GM15510 (cell line): ENCODE measurements around the gene PRICKLE3.

Source experiments
- POLR2A ChIP-seq: IDR thresholded peaks from 3 replicates; pipeline ENCODE4 v1.6.1; 2011; ENCODE audit warnings: borderline replicate concordance; ENCODE audit not compliant: insufficient read length; ENCODE audit errors: extremely low read depth

PRICKLE3 gene, protein sequence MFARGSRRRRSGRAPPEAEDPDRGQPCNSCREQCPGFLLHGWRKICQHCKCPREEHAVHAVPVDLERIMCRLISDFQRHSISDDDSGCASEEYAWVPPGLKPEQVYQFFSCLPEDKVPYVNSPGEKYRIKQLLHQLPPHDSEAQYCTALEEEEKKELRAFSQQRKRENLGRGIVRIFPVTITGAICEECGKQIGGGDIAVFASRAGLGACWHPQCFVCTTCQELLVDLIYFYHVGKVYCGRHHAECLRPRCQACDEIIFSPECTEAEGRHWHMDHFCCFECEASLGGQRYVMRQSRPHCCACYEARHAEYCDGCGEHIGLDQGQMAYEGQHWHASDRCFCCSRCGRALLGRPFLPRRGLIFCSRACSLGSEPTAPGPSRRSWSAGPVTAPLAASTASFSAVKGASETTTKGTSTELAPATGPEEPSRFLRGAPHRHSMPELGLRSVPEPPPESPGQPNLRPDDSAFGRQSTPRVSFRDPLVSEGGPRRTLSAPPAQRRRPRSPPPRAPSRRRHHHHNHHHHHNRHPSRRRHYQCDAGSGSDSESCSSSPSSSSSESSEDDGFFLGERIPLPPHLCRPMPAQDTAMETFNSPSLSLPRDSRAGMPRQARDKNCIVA

DNA sequence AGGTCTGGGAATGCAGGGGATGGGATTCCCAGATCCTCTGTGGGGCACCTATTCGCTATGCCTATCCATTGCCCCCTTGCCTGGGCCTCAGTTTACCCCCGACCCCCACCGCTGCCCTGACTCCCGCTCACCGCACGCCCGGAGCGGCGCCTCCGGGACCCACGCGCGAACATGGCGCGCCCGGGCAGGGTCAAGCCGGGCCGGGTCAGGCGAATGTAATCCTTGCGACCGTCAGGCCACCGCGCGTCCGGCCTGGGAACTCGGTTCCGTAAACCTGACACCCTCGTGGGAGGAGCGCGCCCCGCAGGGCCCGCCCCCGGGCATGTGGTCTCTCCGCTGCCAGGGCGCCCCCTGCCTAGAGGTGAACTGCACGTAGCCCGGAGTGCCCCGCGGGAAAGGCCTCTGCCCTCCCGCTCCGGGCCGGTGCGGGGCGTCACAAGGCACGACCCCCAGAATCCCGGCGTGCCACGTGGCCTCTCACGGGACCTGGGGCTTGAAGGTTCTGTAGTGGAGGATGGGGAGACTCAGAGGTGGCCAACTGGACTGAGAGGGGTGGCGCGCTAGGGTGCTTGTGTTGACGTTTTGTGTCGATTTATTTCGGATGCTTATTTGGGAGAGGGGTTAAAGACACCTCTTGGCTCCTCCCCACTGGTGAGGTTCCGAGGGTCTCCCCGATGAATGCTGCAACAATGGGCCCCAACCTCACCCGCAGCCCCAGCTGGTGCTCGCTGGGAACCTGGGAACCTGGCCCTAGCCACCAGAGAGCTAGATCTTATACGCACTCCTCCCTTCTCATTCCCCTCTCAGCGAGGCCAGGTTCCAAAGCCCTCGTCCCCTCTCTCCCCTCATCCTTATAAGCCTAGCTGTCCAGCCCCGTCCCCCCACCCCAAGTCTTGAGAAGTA, at the start of gene PRICKLE3:
Gene PRICKLE3 (minus strand): TSS at position 249 of the 903 bp plus-strand sequence. CDS start 76 bp downstream, at position 173.
- peak; percentile 78 for TF ChIP-seq POLR2A

DNA sequence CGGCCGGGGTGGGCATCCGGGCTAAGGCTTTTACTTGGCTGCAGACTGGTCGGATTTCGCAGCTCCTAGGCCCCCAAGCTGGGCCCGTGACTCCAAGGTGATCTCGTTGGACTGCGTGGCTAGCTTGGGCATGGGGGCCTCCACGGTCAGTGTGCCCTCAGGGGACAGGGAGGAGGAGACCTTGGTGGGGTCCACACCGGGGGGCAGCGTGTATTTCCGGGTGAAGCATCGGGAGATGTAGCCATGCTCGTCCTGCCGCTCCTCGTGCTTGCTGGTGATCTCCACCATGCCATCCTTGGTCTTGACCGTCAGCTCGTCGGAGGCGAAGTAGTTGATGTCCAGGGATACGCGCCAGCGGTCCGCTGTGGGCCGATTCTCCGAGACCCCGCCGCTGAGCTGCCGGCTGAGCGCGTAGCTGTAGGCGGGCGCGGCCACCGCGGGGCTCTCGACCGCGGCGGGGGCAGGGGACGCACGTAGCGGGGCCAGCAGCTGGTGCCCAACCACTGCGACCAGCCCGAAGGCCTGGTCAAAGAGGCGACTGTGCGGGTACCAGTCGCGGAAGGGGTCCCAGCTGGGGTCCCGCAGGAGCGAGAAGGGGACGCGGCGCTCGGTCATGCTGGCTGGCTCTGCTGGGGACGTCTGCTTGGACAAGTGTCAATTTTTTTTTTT, 47.8 kb upstream of the PRICKLE3 start:
- TF ChIP-seq POLR2A, result no peak

DNA sequence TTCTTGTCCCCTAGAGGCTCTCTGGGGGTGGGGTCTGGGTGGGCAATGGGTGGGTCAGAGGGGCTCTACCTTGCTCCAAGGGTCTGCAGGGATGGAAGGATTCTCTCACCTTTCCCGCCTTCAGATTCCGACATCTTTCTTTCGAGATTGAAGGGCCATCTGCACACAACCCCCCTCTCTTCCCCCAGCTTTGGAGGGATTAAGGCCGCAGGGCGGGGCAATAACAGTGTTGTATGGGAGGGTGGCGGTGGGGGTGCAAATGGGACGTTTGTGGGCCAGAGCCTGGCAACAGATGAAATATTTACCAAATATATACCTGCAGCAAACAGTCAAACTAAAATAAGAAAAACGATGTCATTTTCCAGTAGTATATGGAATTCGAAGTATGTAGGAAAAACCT, 47.0 kb upstream of the PRICKLE3 start, which contains the start of gene CACNA1F:
Gene CACNA1F (minus strand): TSS at position 165 of the 400 bp plus-strand sequence. CDS start 31 bp downstream, at position 134.
- no peak for TF ChIP-seq POLR2A

DNA sequence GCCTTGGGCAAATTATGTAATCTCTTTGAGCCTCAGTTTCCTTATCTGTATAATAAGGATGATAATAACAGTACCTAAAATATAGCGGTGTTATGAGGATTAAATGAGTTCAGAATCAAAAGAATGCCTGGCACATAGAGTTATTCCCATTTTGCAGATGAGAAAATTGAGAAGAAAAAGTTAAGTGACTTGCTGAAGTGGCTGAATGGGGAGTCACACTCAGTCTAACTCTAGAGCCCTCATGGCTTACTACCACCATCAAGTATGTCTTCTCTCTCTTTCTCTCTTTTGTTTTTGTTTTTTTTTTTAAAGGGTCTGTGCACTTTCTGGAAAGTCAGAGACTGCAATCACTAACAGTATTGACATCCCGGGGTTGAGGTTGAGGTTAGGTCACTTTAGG, 46.4 kb upstream of the PRICKLE3 start:
- no peak for TF ChIP-seq POLR2A

DNA sequence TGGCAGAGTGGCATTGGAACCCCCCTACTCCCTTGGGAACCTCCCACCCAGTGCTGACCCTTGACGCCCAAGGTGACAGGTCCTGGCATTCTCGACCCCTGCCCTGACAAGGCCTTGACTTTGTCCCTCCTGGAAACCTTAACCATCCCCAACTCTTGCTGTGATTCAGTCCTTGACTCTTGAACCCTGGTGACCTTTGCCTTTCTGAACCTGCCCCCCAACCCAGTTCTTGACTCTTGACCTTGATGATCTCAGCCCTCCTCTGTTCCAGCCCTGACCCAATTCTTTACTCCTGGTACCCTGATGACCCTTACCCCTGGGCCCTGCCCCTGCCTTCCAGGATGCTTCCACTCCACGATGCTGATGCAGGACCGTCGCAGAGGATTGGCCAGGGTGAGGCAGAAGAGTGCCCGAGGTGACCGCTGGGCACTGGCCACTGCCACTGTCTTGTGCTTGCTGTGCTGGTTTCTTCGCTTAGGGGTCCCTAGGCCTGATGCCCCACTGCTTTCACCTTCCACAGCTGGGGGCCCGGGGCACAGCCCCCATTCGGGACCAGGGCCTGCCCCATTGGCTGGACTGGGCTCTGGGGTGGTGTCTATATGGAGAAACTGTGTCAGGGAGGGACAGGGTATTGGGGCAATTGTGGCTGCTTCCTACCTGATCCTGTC, 45.3 kb upstream of the PRICKLE3 start:
- no peak for TF ChIP-seq POLR2A

DNA sequence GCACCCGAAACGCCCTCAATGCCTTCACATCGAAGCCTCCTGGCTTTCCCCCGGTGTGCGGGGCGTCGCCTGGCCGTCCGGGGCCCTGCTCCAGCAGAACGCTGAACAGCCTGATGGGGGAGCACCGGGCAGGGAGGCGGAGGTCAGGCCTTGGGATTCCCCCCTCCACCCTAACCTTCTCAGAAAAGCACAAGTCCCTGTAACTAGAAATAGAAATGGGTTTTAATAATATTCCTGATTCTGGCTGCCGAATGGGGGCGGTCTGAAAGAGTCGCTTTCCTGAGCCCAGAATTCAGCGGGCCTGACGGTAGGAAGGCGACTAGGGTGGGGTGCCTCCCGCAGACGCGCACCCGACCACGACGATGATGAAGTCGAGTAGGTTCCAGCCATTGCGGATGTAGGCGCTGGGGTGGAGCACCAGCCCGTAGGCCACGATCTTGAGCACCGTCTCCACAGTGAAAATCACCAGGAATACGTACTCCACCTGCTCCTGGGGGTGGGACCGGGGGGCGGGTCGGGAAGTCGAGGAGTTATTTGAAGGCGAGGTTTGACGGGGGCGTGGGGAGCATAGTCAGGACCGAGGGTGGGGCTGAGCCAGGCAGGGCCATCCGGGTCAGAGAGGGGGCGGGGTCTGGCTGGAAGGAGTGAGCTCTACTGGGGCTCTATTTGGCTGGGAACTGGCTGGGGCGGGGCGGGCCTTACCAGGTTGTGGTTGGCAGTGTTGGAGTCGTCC, 44.5 kb upstream of the PRICKLE3 start:
- no peak for TF ChIP-seq POLR2A

DNA sequence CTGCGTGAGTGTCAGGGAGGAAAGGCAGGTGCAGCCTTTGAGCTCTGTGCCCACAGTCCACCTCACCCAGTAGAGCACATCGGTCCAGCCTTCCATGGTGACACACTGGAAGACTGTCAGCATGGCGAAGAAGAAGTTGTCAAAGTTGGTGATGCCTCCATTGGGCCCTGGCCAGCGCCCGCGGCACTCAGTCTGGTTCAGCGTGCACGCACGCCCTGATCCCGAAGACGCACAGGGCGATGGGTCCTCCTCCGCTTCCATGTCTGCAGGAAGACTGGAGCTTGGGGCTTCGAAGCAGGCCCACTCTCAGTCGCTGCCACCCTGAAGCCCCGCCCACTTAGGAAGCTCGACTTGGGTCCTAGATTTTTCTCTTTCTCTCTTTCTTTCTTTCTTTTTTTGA, 42.0 kb upstream of the PRICKLE3 start:
- no peak for TF ChIP-seq POLR2A

DNA sequence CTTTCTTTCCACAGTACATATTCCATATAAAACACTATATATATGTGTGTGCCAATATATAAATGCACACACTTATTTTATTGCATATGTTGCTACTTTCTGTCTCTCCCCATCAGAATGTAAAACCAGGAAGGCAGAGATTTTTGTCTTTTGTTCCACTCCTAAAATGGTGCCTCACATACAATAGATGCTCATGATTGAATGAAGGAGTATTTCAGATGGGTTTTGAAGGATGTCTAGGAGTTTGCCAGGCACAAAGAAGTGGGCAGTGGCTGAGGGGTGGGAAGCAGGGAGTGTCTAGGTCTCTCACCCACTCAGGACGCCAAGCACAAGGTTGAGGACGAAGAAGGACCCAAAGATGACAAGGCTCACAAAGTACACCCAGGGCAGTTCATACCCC, 41.6 kb upstream of the PRICKLE3 start:
- no peak for TF ChIP-seq POLR2A

DNA sequence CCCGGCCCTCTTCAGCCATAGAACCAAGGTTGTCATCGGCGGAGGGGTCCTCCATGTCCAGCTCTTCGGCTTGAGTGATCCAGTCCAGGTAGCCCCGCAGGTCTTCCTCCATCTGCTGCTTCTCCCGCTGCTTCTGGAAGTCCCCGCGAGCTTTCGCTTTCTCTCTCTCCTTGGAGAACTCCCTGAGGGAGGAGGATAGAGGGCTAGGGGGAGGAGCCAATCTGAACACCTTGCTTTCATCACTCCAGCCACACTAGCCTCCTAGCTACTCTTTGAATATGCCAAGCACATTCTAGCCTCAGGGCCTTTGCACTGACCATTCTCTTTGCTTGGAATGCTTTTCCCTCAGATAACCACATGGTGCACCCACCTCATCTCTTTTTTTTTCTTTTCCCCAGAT, 40.8 kb upstream of the PRICKLE3 start:
- TF ChIP-seq POLR2A, result no peak

DNA sequence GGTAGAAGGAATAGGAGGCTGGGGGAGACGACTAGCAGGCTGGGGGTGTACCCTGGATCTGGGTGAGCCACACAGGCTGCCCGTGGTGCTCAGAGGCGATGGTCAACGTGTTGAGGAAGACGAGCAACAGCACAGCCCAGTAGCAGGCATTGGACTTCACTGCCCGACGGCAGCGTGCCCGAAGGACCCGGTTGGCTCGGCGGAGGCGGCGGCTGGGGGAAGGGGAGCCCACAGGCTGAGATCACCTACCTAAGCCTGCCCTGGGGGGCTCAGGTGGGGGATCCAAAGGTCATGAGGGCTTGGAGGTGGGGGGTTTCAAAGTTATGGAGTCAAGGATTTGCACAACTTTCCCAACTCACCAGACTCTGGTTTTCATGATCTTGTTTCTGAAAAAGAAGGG, 39.7 kb upstream of the PRICKLE3 start:
- TF ChIP-seq POLR2A, result no peak

DNA sequence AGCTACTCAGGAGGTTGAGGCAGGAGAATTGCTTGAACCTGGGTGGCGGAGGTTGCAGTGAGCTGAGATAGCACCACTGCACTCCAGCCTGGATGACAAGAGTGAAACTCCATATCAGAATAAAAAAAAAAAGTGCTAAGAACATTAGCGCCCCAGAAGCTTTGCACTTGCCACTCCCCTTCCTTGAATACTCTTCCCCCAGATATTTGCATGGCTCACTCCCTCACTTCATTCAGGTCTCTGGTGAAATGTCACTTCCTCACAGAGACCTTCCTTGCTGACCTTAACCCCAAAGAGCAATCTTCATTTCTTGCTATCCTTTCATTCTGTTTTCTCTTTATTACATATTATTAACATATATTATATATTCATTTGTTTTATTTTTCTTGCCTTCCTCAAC, 35.7 kb upstream of the PRICKLE3 start:
- TF ChIP-seq POLR2A, result no peak

DNA sequence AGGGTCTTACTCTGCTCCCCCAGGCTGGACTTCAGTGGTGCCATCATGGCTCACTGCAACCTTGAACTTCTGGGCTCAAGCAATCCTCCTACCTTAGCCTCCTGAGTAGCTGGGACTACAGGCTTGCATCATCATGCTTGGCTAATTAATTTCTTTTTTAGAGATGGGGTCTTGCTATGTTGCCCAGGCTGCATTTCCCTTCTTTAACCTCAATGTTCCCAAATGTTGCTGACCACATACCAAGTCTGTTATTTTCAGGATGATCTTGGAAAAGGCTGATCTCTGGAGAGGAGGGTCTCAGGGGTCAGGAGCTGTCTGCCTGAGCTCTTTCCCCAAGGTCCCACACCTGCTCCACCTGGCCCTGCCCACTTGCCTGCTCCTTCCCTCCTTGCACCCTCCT, 33.9 kb upstream of the PRICKLE3 start:
- TF ChIP-seq POLR2A, result no peak

DNA sequence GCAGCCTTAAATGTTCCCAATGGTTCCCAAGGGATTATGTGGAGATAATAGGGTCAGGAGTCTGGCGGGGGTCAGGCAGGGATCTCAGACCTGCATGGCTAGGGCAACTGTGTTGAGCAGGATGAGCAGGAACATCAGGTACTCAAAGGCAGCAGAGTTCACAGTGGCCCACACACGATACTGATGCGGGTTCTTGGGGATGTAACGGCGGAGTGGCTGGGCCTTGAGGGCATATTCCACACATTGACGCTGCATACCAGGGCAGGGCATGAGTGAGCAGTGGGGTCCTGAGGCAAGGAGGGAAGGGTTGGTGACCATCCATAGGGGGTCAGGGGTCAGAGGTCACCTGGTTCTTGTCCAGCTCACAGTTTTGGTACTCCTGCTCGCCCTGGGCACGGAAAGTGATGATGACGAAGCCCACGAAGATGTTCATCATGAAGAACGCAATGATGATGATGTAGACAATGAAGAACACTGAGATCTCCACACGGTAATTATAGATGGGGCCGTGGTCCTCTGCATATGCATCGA, 28.9 kb upstream of the PRICKLE3 start:
- TF ChIP-seq POLR2A, result no peak
